GM18520 (cell line): Measurements from ENCODE around the gene TFDP2.
"Not testable (repeated sequence)": the region's sequence is repeated elsewhere in the genome, so short reads cannot be mapped to it uniquely, and the experiment has no call there.

Experiments used
- ATAC-seq: cut with Tn5 transposase; IDR thresholded peaks from one replicate; pipeline ENCODE4 v1.9.1; 2021; ENCODE audit not compliant: unreplicated experiment

The TFDP2 gene, protein sequence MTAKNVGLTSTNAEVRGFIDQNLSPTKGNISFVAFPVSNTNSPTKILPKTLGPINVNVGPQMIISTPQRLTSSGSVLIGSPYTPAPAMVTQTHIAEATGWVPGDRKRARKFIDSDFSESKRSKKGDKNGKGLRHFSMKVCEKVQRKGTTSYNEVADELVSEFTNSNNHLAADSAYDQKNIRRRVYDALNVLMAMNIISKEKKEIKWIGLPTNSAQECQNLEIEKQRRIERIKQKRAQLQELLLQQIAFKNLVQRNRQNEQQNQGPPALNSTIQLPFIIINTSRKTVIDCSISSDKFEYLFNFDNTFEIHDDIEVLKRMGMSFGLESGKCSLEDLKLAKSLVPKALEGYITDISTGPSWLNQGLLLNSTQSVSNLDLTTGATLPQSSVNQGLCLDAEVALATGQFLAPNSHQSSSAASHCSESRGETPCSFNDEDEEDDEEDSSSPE

GRCh38 chr3:142148792-142149672 is at the start of gene TFDP2:
Gene TFDP2 (minus strand): TSS chr3:142149544. CDS start chr3:142101749, 47,795 bp downstream.
- ATAC-seq = peak; percentile 98

DNA sequence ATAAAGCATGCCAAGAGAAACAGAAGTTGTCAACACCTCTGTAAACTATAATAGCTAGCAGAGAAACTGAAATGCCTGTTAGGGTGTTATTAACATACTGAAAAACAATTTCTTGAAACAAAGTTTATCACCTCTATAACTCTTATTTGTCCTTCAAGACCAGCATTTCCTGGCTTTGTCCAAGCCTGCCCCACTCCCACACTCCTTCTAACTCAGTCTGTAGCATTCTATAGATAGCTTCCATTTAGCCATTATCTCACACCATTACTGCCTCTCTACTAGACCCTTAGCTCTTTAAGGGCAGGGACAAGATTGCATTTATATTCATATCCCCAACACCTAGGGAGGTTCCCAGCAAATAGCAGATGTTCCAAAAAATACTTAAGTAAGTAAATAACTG is 39.5 kb upstream of the TFDP2 start:
- ATAC-seq = no peak

DNA sequence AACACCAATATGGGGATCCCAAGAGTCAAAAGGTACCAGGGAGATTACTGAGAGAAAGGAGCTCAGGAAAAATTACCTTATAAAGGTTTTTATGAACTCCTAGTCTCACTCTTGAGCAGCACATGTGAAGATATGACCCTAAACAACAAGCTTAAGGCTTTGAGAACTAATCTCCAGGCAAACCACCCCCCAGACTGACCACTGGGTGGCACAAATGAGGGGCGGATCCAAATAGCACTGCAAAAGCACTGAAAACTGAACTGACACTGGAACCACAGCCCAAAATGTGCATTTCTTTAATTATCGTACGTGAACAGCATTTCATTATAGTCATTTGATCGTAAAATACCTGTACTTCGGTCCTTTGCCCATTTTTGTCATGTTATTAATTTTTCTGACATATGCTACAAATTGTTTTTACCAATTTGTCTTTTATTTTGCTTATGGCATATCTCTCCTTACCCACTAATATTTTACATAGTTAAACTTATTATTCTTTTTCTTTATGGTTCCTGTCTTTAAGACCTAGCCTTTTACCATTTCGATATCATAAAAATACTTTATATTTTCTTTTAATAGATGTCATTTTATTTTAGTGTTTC is 31.5 kb upstream of the TFDP2 start:
- ATAC-seq = no peak

DNA sequence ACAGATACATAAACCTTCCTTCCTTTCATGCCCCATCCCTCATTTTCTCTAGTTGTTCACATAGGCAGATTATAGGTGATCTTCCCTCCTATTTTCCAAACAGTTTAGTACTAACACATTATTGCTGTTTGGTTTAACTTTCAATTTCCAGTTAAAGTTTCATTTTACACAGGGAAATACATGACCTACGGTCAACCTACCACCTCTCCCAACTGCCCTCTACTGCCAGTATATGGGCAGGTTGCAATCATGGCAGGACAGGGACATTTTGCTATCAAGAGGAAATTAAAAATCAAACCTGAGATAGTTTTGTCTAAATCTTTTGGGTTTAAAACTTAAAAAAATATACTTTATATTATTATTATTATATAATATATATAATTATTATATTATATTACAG is 26.1 kb upstream of the TFDP2 start:
- ATAC-seq = no peak

- ATAC-seq = no peak
These were observed 25.2 kb upstream of the TFDP2 start for GRCh38 chr3:142174559-142174958.

DNA sequence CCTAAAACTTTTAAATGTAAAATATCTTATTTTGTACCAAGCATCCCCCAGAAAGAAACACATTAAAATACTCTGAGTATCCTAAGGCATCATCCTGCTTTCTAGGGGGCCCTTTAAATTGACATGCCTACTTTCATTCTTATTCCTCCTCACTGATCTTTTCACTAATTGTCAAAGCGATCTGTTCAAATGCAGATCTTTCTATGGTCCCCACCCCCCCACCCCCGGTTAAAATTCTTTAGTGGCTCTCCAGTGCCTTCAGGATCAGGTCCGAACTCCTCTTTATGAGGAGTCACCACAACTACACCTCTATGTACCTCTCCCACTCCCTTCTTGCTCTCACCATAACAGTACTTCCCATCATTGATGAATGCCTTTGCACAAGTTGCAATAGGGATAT is 19.2 kb upstream of the TFDP2 start:
- no peak for ATAC-seq

GRCh38 chr3:142165194-142165593 is 15.8 kb upstream of the TFDP2 start:
- no peak for ATAC-seq

DNA sequence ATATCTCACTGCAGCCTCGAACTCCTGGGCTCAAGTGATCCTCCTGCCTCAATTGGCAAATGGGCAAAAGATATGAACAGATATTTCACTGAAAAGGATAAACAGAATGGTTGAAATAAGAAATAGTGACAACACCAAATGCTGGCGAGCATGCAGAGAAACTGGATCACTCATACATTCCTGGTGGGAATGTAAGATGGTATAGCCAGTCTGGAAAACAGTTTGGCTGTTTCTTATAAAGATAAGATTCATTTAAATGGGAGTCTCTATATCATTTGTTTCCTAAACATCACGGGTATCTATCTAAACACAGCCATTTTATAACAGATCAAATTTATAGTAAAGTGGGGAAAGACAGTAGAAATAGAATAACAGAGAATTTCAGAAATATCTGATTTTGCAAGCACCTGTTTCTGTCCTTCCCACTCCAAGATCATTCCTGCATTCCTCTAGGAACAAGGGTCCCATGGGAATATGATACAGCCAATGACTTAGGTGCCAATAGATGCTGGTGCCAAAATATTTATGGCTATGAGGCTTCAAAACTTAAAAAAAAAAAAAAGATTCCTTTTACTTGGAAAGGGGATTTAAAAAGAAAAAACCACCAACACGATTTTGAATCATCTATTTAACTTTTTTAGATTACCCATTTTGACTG is 9.9 kb upstream of the TFDP2 start:
- no peak for ATAC-seq

DNA sequence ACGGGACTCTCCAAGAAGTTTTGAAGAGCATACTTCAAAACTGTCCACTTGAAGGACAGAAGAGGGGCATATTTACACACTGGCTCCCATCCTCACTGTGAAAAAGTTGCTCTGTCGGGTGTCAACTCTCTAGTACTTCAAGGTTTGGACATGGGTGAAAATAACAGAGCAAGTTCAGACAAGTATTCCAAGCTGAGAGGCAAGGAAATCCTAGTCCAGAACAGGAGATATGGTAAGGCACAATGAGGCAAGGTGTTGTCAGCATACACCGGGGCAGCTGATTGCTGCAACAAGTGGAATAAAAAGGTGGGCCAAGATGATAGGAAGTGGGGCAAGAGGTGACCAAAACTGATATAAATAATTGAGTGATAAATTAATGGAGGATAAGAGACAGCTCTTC is 4.8 kb upstream of the TFDP2 start:
- no peak for ATAC-seq

GRCh38 chr3:142152384-142152783 is 3.0 kb upstream of the TFDP2 start:
- no peak for ATAC-seq

DNA sequence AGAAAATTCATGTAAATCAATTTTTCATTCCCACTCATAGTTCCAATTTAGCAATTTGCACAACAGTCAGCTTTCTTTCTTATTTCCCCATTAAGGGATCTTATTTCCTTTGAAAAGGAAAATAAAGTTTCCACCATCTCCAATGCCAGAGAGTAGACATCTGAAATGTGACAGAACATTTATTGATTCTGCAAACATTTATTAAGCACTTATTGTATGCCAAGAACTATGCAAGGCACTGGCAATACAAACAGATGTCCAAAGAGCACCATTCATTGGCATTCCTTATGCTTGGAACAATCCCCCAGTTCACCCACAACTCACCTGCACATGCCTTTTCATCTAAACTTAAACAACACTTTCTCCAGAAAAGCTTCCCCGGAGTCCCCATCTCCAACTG is 2.5 kb upstream of the TFDP2 start:
- no peak for ATAC-seq

DNA sequence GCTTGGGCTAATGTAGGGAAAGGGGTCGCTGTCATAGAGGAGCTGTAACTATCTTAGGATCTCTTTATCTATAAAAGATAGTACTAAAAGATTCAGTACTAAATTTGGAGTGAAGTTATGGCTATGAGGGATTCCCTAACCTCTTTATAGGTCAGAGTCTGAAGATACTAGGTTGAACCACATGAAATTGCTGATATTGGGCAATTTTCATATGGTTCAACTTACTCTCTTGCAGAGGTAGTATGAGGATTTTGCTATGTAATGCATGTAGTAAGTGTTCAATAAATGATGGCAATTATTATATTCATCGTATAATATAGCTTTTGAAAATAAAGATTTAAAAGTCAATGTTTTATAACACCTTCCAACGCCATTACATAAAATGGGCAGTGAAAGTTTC is 1.9 kb upstream of the TFDP2 start:
- ATAC-seq = no peak

DNA sequence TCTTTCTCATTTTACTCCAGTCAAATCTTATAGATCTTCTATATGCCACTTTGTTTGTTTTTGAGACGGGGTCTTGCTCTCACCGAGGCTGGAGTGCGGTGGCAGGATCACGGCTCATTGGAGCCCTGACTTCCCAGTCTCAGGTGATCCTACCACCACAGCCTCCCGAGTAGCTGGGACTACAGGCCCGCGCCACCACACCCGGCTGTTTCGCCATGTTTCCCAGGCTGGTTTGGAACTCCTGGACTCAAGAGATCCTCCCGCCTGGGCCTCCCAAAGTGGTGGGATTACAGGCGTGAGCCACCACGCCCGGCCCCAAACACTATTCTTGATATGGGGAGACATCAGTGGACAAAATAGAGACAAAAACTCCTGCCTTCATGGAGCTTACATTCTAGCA is 927 bp upstream of the TFDP2 start:
- ATAC-seq = no peak

- no peak for ATAC-seq
These were observed 289 bp upstream of the TFDP2 start for GRCh38 chr3:142149673-142149992.

GRCh38 chr3:142148044-142148791 is 1.1 kb downstream of the TFDP2 start:
- no peak for ATAC-seq

- not testable (repeated sequence) for ATAC-seq
These were observed 4.8 kb downstream of the TFDP2 start for GRCh38 chr3:142144587-142144986.

- not testable (repeated sequence) for ATAC-seq
These were observed 8.6 kb downstream of the TFDP2 start for GRCh38 chr3:142140608-142141285.

DNA sequence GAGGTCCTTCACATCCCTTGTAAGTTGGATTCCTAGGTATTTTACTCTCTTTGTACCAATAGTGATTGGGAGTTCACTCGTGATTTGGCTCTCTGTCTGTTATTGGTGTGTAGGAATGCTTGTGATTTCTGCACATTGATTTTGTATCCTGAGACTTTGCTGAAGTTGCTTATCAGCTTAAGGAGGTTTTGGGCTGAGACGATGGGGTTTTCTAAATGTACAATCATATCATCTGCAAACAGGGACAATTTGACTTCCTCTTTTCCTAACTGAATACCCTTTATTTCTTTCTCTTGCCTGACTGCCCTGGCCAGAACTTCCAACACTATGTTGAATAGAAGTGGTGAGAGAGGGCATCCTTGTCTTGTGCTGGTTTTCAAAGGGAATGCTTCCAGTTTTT is 12.3 kb downstream of the TFDP2 start:
- ATAC-seq = not testable (repeated sequence)

- no peak for ATAC-seq
These were observed 14.5 kb downstream of the TFDP2 start for GRCh38 chr3:142134799-142135325.
